Measurements from ENCODE around the gene AOPEP.

DNA sequence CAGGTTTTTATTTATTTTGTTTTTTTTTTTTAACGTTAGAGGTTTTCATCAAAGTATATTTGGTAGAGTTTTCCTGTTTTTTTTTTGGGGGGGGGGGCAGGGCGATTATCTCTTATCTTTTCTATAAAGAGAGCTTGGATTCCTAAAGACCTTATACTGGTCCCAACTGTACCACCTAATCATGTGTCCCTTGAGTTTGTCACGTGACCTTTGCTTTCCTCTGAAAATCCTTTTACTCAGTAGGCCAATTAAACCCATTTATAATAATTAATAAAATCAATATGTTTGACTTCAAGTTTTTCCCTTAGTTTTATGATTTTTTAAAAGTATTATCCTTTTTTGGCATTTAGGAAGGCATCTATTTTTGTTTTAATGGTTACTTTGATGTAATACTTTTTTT lies 286.4 kb downstream of the AOPEP start:
- TF ChIP-seq CTCF (IDR thresholded peaks at IDR 0.05): no peak
- TF ChIP-seq POLR2A (IDR thresholded peaks at IDR 0.05): no peak

Measured in heart left ventricle (tissue), 13 donors.